LHCN-M2 (cell line): ENCODE results near the gene TPSD1. TPM values are rescaled to one million over a fixed set of nuclear protein-coding genes. Genes with fewer than 3 reads are reported as not detected.
"Not testable (repeated sequence)": the region's sequence is repeated elsewhere in the genome, so short reads cannot be mapped to it uniquely, and the experiment has no call there.

Source experiments
- DNase-seq: peaks from one replicate; pipeline ENCODE4 v3.0.0-alpha.2; 2012; ENCODE audit warnings: low read depth
- polyA plus RNA-seq: library from polyadenylated mRNA; unstranded; fragments of >200 nt; gene quantifications from one replicate; pipeline ENCODE4 v1.2.1, GENCODE V29; 2012; ENCODE audit warnings: missing spikeins
- total RNA-seq: library from RNA; depleted of rRNA; stranded (reverse); fragments of >200 nt; gene quantifications from 2 replicates; pipeline ENCODE4 v1.2.3, GENCODE V29; 2014; rRNA removed

TPSD1 gene
- not detected in 2 replicates for total RNA-seq
- not detected for polyA plus RNA-seq

- DNase-seq = not testable (repeated sequence)
These were observed at the start of gene TPSD1 for GRCh38 chr16:1255276-1256122. TPSD1 (plus strand) TSS chr16:1256069; CDS start chr16:1256281, 212 bp downstream.

- no peak for DNase-seq
These were observed 49.5 kb upstream of the TPSD1 start for GRCh38 chr16:1206326-1206725.

DNA sequence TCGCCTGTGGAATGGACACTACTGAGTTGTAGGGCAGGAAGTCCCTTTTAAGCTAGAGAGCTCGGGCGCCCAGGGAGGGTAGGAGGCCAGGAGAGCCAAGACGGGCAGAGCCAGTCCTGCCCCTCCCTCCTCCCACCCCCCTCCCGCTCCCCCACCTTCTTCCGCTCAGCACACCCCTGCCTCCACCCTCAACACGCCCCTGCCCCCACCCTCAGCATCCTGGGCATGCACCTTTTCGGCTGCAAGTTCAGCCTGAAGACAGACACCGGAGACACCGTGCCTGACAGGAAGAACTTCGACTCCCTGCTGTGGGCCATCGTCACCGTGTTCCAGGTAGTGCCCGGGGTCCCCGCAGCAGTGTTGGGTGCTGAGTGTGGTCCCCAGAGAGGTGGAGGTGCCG is 49.1 kb upstream of the TPSD1 start:
- no peak for DNase-seq

GRCh38 chr16:1208239-1208830 is 47.5 kb upstream of the TPSD1 start:
- DNase-seq = no peak

GRCh38 chr16:1209081-1209480 is 46.8 kb upstream of the TPSD1 start:
- no peak for DNase-seq

DNA sequence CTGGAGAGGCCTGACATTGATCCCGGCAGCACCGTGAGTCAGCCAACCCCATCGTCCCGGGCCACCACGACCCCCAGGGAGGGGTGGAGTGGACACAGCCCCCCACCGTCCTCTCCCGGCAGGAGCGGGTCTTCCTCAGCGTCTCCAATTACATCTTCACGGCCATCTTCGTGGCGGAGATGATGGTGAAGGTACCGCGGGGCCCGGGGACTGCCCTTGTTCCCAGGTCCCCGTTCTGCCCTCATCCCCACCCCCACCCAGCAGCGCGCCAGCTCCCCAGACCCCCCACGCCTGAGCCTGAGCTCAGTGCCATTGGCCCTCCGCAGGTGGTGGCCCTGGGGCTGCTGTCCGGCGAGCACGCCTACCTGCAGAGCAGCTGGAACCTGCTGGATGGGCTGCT is 45.4 kb upstream of the TPSD1 start:
- no peak for DNase-seq

DNA sequence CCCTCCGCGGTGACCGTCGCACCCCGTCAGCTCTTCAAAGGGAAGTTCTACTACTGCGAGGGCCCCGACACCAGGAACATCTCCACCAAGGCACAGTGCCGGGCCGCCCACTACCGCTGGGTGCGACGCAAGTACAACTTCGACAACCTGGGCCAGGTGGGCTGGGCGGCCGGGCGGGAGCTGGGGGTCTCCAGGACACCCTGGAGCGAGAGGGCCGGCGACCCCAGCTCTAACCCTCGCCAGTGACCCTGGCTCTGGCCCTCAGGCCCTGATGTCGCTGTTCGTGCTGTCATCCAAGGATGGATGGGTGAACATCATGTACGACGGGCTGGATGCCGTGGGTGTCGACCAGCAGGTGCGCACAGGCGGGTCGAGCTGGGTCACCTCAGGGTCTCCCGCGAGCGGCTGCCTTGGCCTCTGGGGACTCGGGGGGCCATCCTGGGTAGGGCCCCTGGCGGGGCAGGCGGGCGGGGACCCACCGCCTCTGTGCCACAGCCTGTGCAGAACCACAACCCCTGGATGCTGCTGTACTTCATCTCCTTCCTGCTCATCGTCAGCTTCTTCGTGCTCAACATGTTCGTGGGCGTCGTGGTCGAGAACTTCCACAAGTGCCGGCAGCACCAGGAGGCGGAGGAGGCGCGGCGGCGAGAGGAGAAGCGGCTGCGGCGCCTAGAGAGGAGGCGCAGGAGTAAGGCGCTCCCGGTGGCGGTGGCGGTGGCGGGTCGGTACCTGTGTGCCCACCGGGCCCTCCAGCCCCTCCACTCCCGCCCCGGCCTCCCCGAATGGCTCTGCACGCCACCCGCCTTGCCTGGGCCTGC is 44.2 kb upstream of the TPSD1 start:
- DNase-seq = no peak

DNA sequence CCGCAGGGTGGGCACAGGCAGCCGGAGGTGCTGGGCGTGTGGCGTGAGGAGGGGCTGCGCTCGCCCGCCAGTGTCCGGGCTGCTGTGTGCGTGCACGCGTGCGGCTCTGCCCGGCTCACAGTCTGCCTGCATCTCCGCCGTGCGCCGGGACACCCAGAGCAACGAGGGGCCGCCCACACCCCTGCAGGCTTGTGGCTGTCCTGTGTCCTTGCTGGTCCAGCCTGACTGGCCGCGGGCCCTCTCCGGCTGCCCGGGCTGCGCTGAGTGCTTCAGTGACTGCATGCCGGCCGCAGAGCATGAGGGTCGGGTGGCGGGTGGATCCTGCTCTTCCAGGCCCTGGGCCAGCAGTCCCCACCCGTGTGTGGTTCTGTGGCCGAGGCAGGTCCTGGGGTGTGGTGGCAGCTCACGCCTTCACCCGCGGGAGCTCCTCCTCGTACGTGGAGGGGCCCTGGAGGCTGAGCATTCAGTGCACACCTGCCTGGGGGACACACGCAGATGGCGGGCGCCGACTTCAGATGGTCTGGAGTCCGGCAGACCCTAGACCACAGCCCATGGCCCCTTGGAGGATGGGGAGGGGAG is 43.2 kb upstream of the TPSD1 start:
- DNase-seq = no peak

- no peak for DNase-seq
These were observed 42.6 kb upstream of the TPSD1 start for GRCh38 chr16:1213231-1213630.

GRCh38 chr16:1213796-1214372 is 42.0 kb upstream of the TPSD1 start:
- no peak for DNase-seq

- DNase-seq = no peak
These were observed 41.1 kb upstream of the TPSD1 start for GRCh38 chr16:1214719-1215118.

GRCh38 chr16:1215574-1216295 is 40.1 kb upstream of the TPSD1 start:
- no peak for DNase-seq

- DNase-seq = no peak
These were observed 39.6 kb upstream of the TPSD1 start for GRCh38 chr16:1216296-1216619.

DNA sequence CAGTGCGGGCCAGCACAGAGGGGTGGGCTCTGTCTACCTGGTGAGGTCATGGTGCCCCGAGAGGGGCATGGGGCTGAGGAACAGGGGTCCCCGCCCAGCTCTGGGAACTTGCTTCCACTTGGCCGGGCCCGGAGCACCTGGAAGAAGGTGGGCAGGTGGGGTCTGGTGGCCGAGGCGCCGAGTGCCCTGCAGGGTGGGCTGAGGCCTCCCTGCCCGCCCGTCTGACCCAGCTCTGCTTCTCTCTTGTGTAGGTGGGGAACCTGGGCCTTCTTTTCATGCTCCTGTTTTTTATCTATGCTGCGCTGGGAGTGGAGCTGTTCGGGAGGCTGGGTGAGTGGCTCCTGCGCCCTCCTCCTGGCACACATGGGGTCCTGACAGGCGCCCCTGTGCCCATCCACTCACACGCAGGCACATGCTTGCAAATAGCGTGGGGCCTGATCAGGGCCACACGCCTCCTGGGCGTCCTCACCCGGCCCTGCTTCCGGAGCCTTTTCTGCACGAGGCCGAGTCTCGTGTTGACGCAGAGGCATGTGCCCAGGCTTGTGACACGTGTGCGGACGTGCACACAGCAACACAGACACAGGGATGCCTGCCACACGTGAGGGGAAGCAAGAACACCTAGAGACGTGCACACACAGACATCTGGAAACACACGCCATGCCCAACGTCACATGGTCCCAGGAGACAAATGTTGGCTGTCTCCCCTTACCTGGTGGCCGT is 39.0 kb upstream of the TPSD1 start:
- no peak for DNase-seq

- no peak for DNase-seq
These were observed 38.3 kb upstream of the TPSD1 start for GRCh38 chr16:1217526-1217925.

DNA sequence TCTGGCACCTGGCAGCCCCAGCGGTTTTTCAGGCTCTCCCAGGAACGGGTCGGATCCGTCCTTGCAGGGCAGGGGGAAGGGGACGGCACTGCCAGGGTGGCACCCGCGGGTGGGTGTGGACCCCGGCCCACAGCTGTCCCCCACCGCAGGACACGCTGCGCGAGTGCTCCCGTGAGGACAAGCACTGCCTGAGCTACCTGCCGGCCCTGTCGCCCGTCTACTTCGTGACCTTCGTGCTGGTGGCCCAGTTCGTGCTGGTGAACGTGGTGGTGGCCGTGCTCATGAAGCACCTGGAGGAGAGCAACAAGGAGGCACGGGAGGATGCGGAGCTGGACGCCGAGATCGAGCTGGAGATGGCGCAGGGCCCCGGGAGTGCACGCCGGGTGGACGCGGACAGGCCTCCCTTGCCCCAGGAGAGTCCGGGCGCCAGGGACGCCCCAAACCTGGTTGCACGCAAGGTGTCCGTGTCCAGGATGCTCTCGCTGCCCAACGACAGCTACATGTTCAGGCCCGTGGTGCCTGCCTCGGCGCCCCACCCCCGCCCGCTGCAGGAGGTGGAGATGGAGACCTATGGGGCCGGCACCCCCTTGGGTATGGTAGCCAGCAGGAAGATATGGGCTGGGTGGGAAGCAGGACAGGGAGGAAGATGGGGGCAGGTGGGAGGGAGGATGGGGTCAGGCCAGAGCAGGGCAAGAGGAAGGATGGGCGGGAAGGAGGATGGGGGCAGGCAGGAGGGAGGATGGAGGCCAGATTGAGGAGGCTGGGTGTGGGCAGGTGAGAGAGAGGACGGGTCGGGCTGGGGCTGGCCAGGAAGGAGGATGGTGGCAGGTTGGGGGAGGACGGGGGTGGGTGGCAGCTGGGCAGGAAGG is 37.6 kb upstream of the TPSD1 start:
- DNase-seq = no peak

DNA sequence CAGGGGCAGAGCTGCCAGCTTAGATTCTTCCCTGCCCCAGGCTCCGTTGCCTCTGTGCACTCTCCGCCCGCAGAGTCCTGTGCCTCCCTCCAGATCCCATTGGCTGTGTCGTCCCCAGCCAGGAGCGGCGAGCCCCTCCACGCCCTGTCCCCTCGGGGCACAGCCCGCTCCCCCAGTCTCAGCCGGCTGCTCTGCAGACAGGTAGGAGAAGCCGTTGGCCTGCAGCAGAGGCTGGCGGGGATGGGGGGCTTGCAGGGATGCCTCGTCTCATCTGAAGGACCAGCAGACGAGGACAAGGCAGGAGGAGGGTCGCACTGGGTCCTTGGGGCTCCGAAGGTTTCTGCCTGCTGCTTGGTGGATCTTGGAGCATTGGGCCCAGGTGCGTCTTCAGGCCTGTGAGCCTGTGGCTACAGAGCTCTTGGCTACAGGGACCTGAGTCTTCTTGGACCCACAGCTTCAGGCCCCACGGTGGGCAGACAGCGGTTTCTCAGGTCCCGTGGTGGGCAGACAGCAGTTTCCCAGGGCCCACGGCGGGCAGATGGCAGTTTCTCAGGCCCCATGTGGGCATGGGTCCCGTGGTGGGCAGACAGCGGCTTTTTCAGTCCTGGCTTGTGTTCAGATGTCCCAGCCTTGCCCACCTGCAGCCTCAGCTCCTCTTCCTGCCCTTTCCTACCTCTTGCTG is 36.8 kb upstream of the TPSD1 start:
- DNase-seq = no peak

DNA sequence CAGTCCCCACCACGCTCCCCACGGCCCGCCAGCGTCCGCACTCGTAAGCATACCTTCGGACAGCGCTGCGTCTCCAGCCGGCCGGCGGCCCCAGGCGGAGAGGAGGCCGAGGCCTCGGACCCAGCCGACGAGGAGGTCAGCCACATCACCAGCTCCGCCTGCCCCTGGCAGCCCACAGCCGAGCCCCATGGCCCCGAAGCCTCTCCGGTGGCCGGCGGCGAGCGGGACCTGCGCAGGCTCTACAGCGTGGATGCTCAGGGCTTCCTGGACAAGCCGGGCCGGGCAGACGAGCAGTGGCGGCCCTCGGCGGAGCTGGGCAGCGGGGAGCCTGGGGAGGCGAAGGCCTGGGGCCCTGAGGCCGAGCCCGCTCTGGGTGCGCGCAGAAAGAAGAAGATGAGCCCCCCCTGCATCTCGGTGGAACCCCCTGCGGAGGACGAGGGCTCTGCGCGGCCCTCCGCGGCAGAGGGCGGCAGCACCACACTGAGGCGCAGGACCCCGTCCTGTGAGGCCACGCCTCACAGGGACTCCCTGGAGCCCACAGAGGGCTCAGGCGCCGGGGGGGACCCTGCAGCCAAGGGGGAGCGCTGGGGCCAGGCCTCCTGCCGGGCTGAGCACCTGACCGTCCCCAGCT is 35.7 kb upstream of the TPSD1 start:
- DNase-seq = no peak
